HG02981 (cell line): Measurements from ENCODE around the gene BBOX1.
"Not testable (repeated sequence)": the region's sequence is repeated elsewhere in the genome, so short reads cannot be mapped to it uniquely, and the experiment has no call there.

Source experiments
- ATAC-seq: cut with Tn5 transposase; IDR thresholded peaks from one replicate; pipeline ENCODE4 v1.9.1; 2021; ENCODE audit warnings: mild to moderate bottlenecking, moderate library complexity; ENCODE audit not compliant: unreplicated experiment

BBOX1 gene

GRCh38 chr11:27120211-27120610, 79.6 kb downstream of the BBOX1 start:
- ATAC-seq = no peak

DNA sequence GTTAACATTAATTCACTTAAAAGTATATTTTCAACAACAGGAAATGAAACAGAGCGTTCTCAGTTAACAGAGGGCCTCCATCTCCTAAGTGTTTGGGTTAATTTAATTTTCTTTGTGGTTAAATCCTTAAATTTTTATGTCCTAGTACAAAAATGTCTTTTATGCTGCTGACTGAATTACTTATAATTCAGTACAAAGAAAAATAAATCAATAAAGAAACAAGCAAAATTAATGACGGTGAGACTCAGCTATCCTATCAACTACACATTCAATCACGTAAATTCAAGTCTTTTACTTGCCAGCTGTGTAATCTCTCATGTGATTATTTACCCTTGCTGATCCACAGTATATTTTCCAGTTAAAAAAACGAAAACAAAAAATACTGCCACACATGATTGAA, 81.4 kb downstream of the BBOX1 start:
- ATAC-seq = no peak

DNA sequence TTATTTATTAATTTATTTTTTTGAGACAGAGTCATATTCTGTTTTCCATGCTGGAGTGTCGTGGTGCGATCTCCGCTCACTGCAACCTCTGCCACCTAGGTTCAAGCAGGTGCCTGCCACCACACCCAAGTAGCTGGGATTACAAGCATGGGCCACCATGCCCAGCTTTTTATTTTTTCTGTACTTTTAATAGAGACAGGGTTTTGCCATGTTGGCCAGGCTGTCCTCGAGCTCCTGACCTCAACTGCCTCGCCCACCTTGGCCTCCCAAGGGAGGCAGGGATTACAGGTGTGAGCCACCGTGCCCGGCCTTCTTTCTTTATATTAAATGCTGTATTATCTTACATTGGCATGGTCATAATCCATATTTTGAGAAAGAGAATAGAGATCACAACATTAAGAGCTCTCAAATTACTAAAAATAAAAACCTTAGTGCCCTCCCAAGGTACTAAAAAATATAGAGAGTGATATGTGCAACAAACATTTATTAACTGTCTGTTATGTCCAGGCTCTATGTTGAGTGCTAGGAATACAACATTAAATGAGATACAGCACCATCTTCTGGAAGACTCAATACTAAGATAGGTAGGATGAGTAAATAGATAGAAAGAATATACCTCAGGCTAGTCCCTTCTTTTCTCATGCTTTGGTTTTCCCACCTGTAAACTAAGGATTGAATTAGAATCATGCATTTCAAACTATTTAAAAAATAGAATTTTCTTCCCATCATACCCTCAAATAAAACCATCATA, 84.1 kb downstream of the BBOX1 start:
- no peak for ATAC-seq

DNA sequence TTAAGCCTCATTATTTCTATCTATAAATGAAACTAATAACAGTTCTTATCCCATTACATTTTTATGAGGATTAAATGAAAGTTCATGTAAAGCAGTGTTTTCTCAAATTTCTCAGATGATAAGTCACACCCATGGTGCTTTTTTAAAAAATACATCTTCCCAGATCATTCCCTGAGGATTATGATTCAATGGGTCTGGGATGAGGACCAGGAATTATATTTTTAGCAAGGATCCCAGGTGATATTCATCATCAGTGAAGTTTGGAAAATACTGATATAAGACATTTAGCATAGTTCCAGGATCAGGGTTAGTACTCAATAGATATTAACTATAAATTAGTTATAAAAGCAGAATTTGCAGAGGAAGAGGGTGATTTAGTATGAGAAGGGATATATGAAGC, 89.1 kb downstream of the BBOX1 start:
- ATAC-seq = no peak

DNA sequence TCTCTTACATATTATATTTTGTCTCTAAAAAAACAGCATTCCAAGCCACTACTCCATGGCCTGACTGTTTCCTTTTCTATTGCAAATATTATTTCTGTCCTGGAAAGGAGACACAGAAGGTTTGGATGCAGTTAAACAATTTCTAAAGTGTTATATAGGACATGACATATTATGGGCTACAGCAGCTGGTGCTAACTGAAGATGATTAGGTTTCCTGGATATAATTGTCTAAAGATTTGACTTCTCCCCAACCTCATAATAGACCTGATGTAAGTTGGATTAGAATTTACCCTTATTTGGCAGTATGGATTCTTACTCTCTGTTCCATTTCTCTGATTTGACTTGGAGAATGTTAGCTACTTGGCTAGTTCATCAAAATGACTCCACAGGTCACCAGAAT, 90.2 kb downstream of the BBOX1 start:
- ATAC-seq = no peak

DNA sequence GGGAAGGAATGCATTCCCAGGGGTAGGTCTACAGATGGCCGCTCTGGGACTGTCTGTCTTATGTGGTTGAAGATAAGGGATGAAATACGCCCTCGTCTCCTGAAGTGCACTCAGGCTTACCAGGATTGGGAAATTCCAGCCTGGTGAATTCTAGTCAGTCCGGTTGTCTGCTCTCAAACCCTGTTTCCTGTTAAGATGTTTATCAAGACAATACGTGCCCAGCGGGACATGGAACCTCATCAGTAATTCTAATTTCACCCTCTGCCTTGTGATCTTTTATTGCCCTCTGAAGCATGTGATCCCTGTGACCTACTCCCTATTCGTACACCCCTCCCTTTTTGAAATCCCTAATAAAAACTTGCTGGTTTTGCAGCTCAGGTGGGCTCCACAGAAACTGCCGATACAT, 95.3 kb downstream of the BBOX1 start:
- not testable (repeated sequence) for ATAC-seq

DNA sequence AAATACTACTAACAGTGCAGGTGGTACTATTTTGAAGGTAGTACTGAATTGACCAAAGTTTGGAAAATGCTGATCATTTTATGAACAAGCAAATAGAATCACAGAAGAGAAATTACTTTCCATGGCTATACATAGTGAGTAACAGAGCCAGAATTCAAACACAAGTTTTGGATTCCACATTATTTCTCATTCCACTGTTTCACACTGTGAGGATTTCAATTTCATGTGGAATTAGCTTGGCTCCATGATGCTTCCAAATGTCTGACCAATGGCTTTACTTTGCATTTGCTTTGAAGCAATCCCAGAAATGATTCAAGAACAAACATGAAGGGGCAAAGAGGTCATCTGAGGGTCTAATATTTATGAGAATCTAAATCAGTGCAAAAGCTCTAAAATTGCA, 98.1 kb downstream of the BBOX1 start:
- ATAC-seq = no peak

DNA sequence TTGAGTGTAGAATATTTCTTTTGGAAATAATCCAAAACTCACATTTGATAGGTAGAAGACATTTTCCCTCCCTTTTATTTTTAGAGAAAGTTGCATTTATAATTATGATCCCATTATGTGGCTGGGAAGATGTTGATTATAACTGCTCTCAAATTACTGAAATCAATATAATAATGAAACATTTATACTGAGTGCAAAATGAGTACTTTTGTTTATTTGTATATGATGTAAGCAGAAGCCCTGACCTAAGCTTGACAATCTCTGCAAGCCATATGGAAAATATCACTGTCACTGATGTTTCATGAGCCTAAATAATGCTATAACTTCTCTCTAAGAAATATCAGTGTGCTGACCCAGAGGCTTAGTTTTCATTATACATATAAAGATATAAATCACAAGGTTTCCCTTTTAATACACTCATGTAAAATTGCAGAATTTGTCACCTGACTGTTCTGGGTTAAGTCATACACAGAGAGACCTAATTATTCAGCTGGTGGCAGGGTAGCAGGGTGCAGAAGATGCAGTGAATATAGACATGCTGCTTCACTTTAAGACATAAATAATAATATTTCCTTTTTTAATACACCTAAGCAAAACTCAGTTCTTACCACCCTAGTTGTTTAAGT, 99.2 kb downstream of the BBOX1 start:
- ATAC-seq = no peak

- ATAC-seq = no peak
Observed at GRCh38 chr11:27141576-27141975, 101.0 kb downstream of the BBOX1 start.

DNA sequence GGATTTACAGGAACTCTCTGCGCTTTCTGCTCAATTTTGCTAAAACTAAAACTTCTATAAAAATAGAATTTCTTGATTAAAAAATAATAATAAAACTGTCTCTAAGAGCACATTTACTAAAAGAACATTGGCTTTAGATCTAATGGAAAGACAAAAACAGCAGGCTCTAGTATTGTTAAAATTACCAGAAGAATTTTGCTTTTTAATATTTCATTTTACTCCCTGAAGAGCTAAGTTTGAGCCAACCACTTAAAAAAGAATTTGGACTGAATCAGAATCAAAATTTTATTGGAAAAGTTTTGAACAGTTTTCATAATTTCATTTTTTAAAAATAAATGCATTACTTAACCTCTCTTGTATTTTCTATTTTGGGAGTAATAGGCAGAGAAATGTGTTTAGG, 107.3 kb downstream of the BBOX1 start:
- ATAC-seq = no peak

DNA sequence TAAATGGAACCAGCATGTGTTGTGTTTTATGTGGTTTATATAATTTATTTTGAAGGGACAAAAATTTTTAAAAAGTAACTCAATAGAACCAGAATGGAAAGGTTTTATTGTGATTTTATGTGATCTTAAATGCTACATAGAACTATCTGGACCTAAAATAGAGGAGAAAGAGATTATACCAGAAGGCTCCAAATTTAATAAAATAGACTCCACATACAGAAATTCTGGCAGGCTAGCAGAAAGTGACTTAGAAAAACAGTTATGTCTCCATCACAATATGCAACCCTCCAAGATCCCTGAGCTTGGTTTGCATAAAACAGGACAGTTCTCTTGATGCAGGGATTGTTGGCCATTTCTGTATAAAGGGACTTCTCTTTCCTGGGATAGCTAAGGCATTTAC, 107.9 kb downstream of the BBOX1 start:
- no peak for ATAC-seq

- ATAC-seq = no peak
Observed at GRCh38 chr11:27150098-27150497, 109.5 kb downstream of the BBOX1 start.

DNA sequence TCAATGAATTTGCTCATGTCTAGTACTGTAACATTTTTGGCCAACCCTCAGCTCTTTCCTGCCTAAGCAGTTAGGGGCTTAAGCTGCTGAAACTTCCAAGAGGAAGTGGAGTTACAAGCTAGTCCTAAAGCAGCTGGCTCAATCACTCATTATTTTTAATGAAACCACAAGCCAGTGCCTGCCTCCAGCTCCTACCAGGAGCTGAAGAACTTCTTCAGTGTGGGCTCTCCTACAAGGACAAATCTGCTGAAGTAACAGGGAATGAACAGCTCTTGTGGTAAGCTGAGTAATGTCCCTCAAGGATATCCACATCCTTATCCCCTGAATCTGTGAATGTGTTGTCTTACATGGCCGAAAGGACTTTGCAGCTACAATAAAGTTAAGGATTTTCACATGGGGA, 112.5 kb downstream of the BBOX1 start:
- ATAC-seq = no peak

DNA sequence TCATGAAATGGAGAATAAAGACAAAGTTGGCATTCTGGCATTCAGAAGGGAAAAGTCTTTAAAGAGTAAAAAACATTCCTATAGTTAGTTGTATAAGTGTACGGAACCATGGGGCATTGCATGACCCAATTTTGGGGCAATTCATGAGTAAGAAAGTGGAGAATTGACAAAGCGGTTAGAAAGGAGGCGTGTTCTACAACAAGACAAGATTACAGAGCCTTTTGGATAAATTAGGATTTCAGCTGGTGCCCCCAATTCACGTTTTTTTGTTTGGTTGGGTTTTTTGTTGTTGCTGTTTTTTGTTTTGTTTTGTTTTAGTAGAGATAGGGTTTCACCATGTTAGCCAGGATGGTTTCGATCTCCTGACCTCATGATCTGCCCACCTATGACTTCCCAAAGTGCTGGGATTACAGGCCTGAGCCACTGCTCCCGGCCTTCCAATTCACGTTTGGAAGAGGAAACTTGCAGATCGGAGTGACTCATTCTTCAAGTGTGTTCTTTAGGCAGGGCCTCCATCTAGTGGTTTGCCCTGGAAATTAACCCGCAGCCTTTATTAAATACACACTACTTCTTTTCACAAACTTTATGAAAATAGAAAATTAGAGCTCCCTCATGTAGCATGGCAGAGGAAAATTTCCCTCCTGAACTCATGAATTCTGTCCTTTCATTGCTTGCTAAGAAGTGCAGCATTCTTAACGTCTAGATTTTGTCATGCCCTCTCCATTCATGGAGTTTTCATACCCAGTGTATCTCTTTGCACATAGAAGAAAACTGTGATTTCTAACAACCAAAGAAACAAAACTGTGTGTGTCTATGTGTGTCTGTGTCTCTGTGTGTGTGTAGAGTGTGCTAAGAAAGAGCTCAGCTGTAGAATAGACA, 118.1 kb downstream of the BBOX1 start:
- ATAC-seq = peak; percentile 84

DNA sequence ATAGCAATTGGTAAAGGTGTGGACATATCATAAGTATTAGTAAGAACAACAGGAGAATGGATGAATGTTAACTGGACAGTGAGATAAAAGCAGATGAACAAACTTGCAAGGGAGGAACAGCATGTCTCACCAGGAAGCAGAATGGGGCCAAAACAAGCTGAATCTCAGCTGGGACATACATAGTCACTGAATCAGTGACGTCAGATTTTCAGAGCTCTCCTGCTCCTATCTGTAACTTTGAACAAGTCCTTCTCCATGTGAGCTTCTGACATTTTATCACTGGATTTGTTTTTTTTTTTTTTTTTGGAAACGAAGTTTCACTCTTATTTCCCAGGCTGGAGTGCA, 118.7 kb downstream of the BBOX1 start:
- ATAC-seq = no peak

DNA sequence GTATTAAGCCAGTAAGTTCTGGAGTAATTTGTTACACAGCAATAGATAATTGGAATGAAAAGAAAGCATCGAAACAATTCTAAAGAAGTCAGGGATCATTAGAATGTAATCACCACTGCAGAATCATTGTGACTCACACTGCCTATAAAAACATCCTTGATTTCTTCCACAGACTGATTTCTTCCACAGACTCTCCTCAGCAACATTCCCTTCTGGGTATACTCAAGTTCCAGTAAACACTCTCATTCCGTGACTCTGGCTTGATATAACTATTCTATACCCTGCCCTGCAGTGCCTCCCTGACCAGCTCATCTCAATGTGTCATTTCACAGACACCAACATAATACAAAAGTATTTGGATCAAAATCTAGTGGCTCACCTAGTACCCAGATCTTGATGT, 120.5 kb downstream of the BBOX1 start:
- no peak for ATAC-seq

- ATAC-seq = no peak
Observed at GRCh38 chr11:27162237-27162636, 121.6 kb downstream of the BBOX1 start.

DNA sequence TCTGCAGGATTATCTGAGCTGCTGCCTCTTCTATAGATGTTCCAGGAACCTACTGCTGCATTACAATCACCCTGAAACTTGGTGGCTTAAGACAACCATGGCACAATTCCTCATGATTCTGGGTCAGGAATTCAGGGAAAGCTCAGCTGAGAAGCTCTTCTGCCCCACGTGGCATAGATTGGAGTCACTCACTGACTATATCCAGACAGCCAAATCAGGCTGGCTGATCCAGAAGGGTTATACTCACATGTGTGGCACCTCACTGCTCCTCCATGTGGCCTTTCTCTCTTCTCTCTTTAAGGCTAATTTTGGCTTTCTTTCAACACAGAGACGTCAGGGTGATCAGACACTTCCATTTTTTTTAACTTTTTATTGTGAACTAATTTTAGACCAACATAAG, 125.5 kb downstream of the BBOX1 start:
- no peak for ATAC-seq

GRCh38 chr11:27171376-27171958, 130.9 kb downstream of the BBOX1 start:
- no peak for ATAC-seq

- ATAC-seq = no peak
Observed at GRCh38 chr11:27173545-27173944, 132.9 kb downstream of the BBOX1 start.

- ATAC-seq = no peak
Observed at GRCh38 chr11:27174021-27174420, 133.4 kb downstream of the BBOX1 start.
